Heart left ventricle (tissue), 13 donors: Measurements from ENCODE around the gene GRAMD2B.

Experiments
- CTCF ChIP-seq, 12 donors: fragments of 200-600 bp; sonication (generic) in 4 of 12; IDR thresholded peaks; one replicate each; pipeline versions ENCODE4 v1.5.0 to v1.8.0; 2018 to 2022; ENCODE audit warnings: antibody characterized with exemption in 12 of 12, mild to moderate bottlenecking in 5 of 12
- POLR2A ChIP-seq, 2 donors: fragments of 450-650 bp; IDR thresholded peaks; one replicate each; pipeline ENCODE4 v1.6.1; 2017; ENCODE audit warnings: antibody characterized with exemption in 2 of 2, mild to moderate bottlenecking in 2 of 2, moderate library complexity in 2 of 2
- donor health status: ischemic (EF 13 %, LVEDD 7.1; RV severe dilation, severe dysfunction).
- donor health status: DM: no; HTN: yes; CAD: no.
- donor health status: DM: no; HTN: no; CAD: no.
- donor health status: ischemic (EF 25% LVEDD 6.9; RV normal size, moderate dysfunction).
- donor health status: ischemic (EF 25% LVEDD 5.7; RV mildly dilated, moderate dysfunction).
- donor health status: ischemic (EF 35%, LVEDD 5.7; RV mildly dilated, moderate dysfunction).
- donor health status: nonischemic (EF 11% LVEDD 7.7; RV severe dilation, severe dysfunction).
- donor health status: DM: yes; HTN: yes; CAD: no.
- donor health status: PGD.
- donor health status: ischemic (EF 29% LVEDD 5.4; RV normal size, mild dysfunction).
- donor health status: nonischemic (EF 23%, LVEDD 6.1; RV moderate dilation, normal function).

- no peak for TF ChIP-seq CTCF (IDR thresholded peaks at IDR 0.05)
- no peak for TF ChIP-seq POLR2A (IDR thresholded peaks at IDR 0.05)
Observed at GRCh38 chr5:126455728-126456127, 32.5 kb downstream of the GRAMD2B start.
